HFFc6 (cell line): ENCODE measurements around the gene SH3RF3. TPM values are rescaled to one million over a fixed set of nuclear protein-coding genes. Genes with fewer than 3 reads are reported as not detected.

Experiments used
- DNase-seq: peaks from one replicate; pipeline ENCODE4 v3.0.0-alpha.2; 2018
- H3K27ac Mint-ChIP-seq: 2 replicates; pipeline ENCODE4 v1.8.0; 2020; ENCODE audit warnings: mild to moderate bottlenecking, mixed read lengths
- H3K27me3 Mint-ChIP-seq: 2 replicates; pipeline ENCODE4 v1.8.0; 2021; ENCODE audit warnings: mild to moderate bottlenecking, moderate library complexity, mixed read lengths; ENCODE audit not compliant: insufficient read depth
- H3K36me3 Mint-ChIP-seq: 2 replicates; pipeline ENCODE4 v1.8.0; 2021; ENCODE audit warnings: low read depth, mixed read lengths
- H3K4me1 Mint-ChIP-seq: 2 replicates; pipeline ENCODE4 v1.8.0; 2020; ENCODE audit warnings: low read depth, mixed read lengths
- H3K4me3 Mint-ChIP-seq: 2 replicates; pipeline ENCODE4 v1.8.0; 2020; ENCODE audit warnings: mild to moderate bottlenecking, moderate library complexity, mixed read lengths
- H3K9me3 Mint-ChIP-seq: 2 replicates; pipeline ENCODE4 v1.8.0; 2020; ENCODE audit warnings: mild to moderate bottlenecking, mixed read lengths
- CTCF ChIP-seq: fragments of 200-600 bp; sonication (generic); IDR thresholded peaks from 2 replicates; pipeline ENCODE4 v1.5.0; 2021; ENCODE audit warnings: antibody characterized with exemption, mild to moderate bottlenecking
- total RNA-seq, 6 experiments: library from RNA; stranded (reverse); fragmentation: NEBNext Ultra II Directional; extraction: Animal tissue kit (Norgen Biotek cat#: 25700); gene quantifications; 2 replicates in 1 of 6; 3 replicates in 5 of 6; pipeline ENCODE4 v1.2.3, GENCODE V29; 2021

Gene SH3RF3
- total RNA-seq, 6 experiments from 2014 or later, result 2.4 to 4.4 (median 3.7) TPM

- DNase-seq, result no peak
- peaks cover 7% of the 10 kb centered on the region; the same call in 1 of the 2 replicates for H3K4me1 Mint-ChIP-seq
- no peak overlapping the region for H3K4me3 Mint-ChIP-seq
- no peaks in the 10 kb centered on the region for H3K9me3 Mint-ChIP-seq
- H3K27me3 Mint-ChIP-seq, result peaks cover 11% of the 10 kb centered on the region
- no peak overlapping the region for H3K27ac Mint-ChIP-seq
- no peak for TF ChIP-seq CTCF
- H3K36me3 Mint-ChIP-seq, result no peaks in the 10 kb centered on the region
Measured at GRCh38 chr2:109266998-109267854, 138.2 kb downstream of the SH3RF3 start.

DNA sequence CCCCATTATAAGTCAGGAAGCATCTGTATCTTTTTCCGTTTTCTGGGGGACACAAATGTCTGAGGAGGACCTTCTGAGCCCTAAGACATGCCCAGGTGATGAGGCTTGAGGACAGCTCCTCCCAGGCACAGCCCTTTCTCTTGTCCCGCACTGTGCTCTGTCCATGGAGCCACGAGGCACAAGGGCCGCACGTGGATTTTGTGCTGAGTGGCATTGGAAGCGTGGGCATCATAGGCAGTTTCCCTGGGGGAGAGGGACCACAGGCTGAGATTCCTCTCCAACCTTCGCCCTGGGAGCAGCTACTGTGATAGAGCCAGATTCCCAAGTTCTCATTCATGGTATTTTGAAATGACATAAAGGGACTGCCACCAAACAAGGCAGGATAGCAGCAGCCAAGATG lies 139.9 kb downstream of the SH3RF3 start:
- Mint-ChIP-seq H3K27ac (no peak overlapping the region), H3K4me1 (no peaks in the 10 kb centered on the region), H3K36me3 (no peaks in the 10 kb centered on the region), H3K9me3 (no peaks in the 10 kb centered on the region), H3K27me3 (peaks cover 14% of the 10 kb centered on the region), H3K4me3 (no peak overlapping the region)
- no peak for TF ChIP-seq CTCF
- no peak for DNase-seq

- no peak for DNase-seq
- TF ChIP-seq CTCF, result no peak
- H3K27me3 Mint-ChIP-seq, result peaks cover 11% of the 10 kb centered on the region
- H3K9me3 Mint-ChIP-seq, result no peaks in the 10 kb centered on the region
- H3K27ac Mint-ChIP-seq, result no peak overlapping the region
- H3K36me3 Mint-ChIP-seq, result no peaks in the 10 kb centered on the region
- no peaks in the 10 kb centered on the region for H3K4me1 Mint-ChIP-seq
- H3K4me3 Mint-ChIP-seq, result no peak overlapping the region
Measured at GRCh38 chr2:109269706-109270504, 140.9 kb downstream of the SH3RF3 start.

- Mint-ChIP-seq H3K4me1 (no peaks in the 10 kb centered on the region), H3K27ac (no peak overlapping the region), H3K27me3 (peaks cover 10% of the 10 kb centered on the region), H3K36me3 (no peaks in the 10 kb centered on the region), H3K4me3 (no peak overlapping the region), H3K9me3 (no peaks in the 10 kb centered on the region)
- TF ChIP-seq CTCF, result no peak
- no peak for DNase-seq
Measured at GRCh38 chr2:109270505-109271312, 141.7 kb downstream of the SH3RF3 start.

- no peak for DNase-seq
- Mint-ChIP-seq H3K27me3 (peaks cover 12% of the 10 kb centered on the region), H3K36me3 (no peaks in the 10 kb centered on the region), H3K4me1 (no peaks in the 10 kb centered on the region), H3K4me3 (no peak overlapping the region), H3K9me3 (no peaks in the 10 kb centered on the region), H3K27ac (no peak overlapping the region)
- no peak for TF ChIP-seq CTCF
Measured at GRCh38 chr2:109271920-109272319, 142.9 kb downstream of the SH3RF3 start.
